Activated CD4-positive, alpha-beta memory T cell treated with anti-CD3 and anti-CD28 coated beads for 36 hours (primary cell): Measurements from ENCODE around the gene PDE10A. TPM values are rescaled to one million over a fixed set of nuclear protein-coding genes. Genes with fewer than 3 reads are reported as not detected.
"Not testable (repeated sequence)": the region's sequence is repeated elsewhere in the genome, so short reads cannot be mapped to it uniquely, and the experiment has no call there.

ENCODE experiments used
- CTCF ChIA-PET: fragments of 350-600 bp; sonication (Branson Sonifier 250); formaldehyde crosslinking; loops from one replicate; lab custom pipeline; 2021; ENCODE audit warnings: antibody characterized with exemption, inconsistent platforms; lab: Charles Lee
- POLR2A ChIA-PET: fragments of 350-600 bp; sonication (Branson Sonifier 250); formaldehyde crosslinking; loops from one replicate; lab custom pipeline; 2021; ENCODE audit warnings: antibody characterized with exemption; lab: Charles Lee
- DNase-seq: peaks from one replicate; pipeline ENCODE4 v3.0.0-alpha.2; 2020
- H3K27ac Mint-ChIP-seq: one replicate; pipeline ENCODE4 v1.8.0; 2021; ENCODE audit warnings: mixed read lengths
- H3K27me3 Mint-ChIP-seq: one replicate; pipeline ENCODE4 v1.8.0; 2021; ENCODE audit warnings: mixed read lengths
- H3K36me3 Mint-ChIP-seq: one replicate; pipeline ENCODE4 v1.8.0; 2021; ENCODE audit warnings: mixed read lengths
- H3K4me1 Mint-ChIP-seq: one replicate; pipeline ENCODE4 v1.8.0; 2021; ENCODE audit warnings: low read depth, mixed read lengths
- H3K4me3 Mint-ChIP-seq: one replicate; pipeline ENCODE4 v1.8.0; 2021; ENCODE audit warnings: mild to moderate bottlenecking, mixed read lengths
- H3K9me3 Mint-ChIP-seq: one replicate; pipeline ENCODE4 v1.8.0; 2021; ENCODE audit warnings: mixed read lengths
- intact Hi-C: fragments of 100-400 bp; cut with micrococcal nuclease; formaldehyde crosslinking; loops from one replicate; pipeline ENCODE4 v1.15.1; 2023
- total RNA-seq, 2 experiments: library from RNA; stranded (reverse); gene quantifications; one replicate each; pipeline ENCODE4 v1.2.3, GENCODE V29; 2021

The PDE10A gene
- total RNA-seq, 2 experiments from 2014 or later, result not detected

DNA sequence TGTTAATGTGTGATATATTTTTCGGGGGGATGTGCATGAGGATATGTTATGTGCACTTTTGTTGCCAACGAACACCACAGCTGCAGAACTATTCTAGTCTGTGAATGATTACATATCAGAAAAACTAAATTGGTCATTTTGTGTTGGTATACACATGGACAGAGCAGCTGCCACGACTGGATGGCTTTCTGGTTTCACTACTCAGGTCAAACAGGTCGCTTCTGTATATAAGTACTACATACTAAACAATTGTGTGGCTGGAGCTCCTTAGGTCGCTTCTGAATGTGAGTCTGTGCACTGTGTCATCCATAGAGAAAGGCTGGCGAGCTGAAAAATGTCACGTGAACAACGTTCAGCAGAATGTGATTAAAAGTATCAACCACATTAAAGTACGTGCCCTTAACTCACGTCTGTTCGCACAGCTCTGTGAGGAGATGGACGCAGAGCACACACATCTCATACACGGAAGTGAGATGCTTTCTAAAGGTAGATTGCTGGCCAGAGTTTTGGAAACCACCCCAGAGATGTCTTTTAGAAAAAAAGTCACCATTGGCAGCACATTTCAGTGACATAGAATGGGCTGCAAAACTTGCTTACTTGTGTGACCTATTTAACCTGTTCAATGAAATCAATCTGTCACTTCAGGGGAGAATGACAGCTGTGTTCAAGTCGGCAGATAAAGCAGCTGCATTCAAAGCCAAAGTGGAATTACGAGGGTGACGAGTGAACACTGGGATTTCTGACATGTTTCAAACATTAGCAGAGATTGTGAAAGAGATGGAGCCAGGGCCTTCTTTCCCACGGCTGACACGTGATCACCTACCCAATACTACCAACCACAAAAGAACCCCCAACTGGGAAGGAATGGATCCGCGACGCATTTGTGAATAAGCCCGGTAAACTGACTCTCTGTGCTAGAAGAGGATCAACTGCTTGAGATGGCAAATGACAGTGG, 176.6 kb downstream of the PDE10A start:
- Mint-ChIP-seq H3K27me3 (no peaks in the 10 kb centered on the region), H3K4me1 (no peaks in the 10 kb centered on the region), H3K36me3 (no peaks in the 10 kb centered on the region), H3K9me3 (peaks cover 2% of the 10 kb centered on the region), H3K4me3 (no peak overlapping the region), H3K27ac (no peak overlapping the region)
- intact Hi-C loops, result no loop called here
- ChIA-PET CTCF (no interaction called here), POLR2A (no interaction called here)
- DNase-seq, result no peak

DNA sequence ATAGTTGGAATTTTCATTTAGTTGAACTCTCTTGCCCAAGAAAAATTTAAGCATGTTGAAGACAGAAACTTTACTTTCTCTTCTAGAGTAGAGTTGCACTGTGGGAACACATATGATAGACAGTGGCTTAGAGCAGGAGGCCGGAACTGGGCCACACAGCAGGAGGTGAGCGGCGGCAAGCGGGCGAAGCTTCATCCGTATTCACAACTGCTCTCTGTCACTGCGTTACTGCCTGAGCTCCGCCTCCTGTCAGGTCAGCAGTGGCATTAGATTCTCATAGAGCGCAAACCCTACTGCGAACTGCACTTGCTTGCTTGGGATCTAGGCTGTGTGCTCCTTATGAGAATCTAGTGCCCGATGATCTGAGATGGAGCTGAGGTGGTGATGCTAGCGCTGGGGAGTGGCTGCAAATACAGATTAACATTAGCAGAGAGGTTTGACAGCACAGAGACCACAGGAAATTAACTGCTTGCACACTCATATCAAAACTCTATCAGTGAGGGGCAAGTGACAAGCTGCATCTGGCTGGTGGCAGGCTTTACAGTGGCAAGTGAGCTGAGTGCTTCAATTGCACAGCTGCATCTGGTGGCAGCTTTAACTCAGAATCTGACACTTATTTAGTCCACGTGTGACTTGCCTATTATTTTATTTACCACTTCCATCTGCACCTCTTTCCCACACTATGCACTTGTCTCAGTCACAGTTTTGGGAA, 178.7 kb downstream of the PDE10A start:
- H3K36me3 Mint-ChIP-seq, result no peaks in the 10 kb centered on the region
- H3K4me3 Mint-ChIP-seq, result no peak overlapping the region

DNA sequence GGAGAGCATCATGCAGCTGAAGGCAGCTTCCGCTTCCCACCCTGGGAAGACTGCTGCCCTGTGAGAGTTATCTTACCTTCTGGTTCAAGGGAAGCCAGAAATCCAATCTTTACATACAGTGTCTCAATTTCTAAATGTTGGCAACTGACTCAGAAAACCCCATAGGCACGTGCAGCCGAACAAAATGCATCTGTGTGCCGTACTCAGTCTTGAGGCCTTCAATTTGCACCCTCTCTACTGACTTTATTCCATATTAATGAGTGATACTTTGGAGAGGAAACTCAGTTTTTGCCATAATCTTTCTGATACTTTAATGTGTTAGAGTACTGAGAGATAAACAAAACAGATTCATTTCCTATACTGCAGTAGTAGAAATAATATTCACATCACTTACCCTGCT, 181.1 kb downstream of the PDE10A start:
- H3K36me3 Mint-ChIP-seq, result no peaks in the 10 kb centered on the region
- intact Hi-C loops, result no loop called here
- H3K27ac Mint-ChIP-seq, result no peak overlapping the region
- no peak overlapping the region for H3K4me3 Mint-ChIP-seq
- ChIA-PET CTCF (no interaction called here), POLR2A (no interaction called here)
- no peaks in the 10 kb centered on the region for H3K27me3 Mint-ChIP-seq
- H3K9me3 Mint-ChIP-seq, result no peaks in the 10 kb centered on the region
- DNase-seq, result no peak
- no peaks in the 10 kb centered on the region for H3K4me1 Mint-ChIP-seq

More for the DNA sequence above, 178.7 kb downstream of the PDE10A start:
- ChIA-PET CTCF (no interaction called here), POLR2A (no interaction called here)
- Mint-ChIP-seq H3K9me3 (peaks cover 2% of the 10 kb centered on the region), H3K27ac (no peak overlapping the region), H3K27me3 (no peaks in the 10 kb centered on the region), H3K4me1 (no peaks in the 10 kb centered on the region)
- no peak for DNase-seq
- intact Hi-C loops, result no loop called here

DNA sequence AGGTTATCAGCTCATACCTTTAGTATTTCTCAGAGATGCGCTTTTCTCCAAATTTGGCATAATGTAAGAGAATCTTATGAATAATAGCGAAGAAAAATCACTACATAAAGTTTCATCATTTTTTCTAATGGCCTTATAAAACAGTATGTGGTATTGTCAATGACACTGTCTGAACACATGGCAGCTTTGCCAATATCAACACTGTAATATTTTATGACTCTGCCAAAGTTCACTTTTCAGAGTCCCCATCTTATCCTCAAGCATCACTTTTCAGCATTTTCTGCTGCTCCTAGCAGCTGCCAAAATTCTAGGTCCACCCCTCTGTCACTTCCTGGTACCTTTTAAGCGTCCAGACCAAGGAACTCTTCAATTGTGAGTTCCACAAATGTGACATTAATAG, 182.1 kb downstream of the PDE10A start:
- H3K4me3 Mint-ChIP-seq, result no peak overlapping the region

DNA sequence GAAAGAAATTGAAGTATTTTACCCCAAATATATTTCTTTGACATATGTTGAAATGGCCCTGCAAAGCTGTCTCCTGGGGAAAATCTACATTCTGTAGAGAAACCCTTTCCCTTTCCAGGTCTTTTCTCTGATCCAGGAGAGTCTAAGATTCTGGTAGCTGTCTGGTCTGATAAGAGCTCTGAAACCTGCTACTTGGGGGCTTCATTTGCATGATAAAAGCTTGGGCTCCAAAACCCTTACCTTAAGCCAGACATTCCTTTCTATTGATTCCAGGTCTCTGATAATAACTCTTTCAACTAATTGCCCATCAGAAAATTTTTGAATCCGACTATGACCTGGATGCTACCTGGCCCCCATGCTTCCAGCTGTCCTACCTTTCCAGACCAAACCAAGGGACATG, 184.5 kb downstream of the PDE10A start:
- ChIA-PET POLR2A (no interaction called here), CTCF (no interaction called here)
- no peaks in the 10 kb centered on the region for H3K27me3 Mint-ChIP-seq
- H3K9me3 Mint-ChIP-seq, result no peaks in the 10 kb centered on the region
- H3K4me3 Mint-ChIP-seq, result no peak overlapping the region
- no peak for DNase-seq
- H3K4me1 Mint-ChIP-seq, result no peaks in the 10 kb centered on the region
- intact Hi-C loops, result no loop called here
- no peaks in the 10 kb centered on the region for H3K36me3 Mint-ChIP-seq
- no peak overlapping the region for H3K27ac Mint-ChIP-seq

More for the DNA sequence above, 182.1 kb downstream of the PDE10A start:
- intact Hi-C loops, result no loop called here
- Mint-ChIP-seq H3K27ac (no peak overlapping the region), H3K9me3 (no peaks in the 10 kb centered on the region), H3K36me3 (no peaks in the 10 kb centered on the region), H3K27me3 (no peaks in the 10 kb centered on the region), H3K4me1 (no peaks in the 10 kb centered on the region)
- ChIA-PET POLR2A (no interaction called here), CTCF (no interaction called here)
- DNase-seq, result no peak

DNA sequence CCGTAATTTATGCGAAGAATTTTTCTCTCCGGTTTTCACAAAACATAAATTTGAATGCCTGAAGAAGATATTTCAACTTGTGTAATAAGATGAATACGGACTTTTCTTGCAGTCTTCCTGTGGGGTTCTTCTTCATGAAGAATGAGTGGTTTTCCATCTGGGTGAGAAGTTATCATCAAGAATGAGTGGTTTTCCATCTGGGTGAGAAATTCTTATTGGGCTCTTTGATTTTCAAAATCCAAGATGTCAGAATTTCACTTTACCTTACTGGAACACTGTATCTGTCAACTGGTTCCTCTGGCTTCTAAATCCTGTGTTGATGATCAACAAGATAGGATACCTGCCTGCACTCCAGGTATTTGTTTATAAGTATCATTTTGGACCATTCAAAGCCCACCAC, 193.6 kb downstream of the PDE10A start:
- no peaks in the 10 kb centered on the region for H3K27me3 Mint-ChIP-seq
- ChIA-PET POLR2A (no interaction called here), CTCF (no interaction called here)
- H3K9me3 Mint-ChIP-seq, result peaks cover 4% of the 10 kb centered on the region
- no peaks in the 10 kb centered on the region for H3K36me3 Mint-ChIP-seq
- H3K4me3 Mint-ChIP-seq, result no peak overlapping the region
- DNase-seq, result no peak
- H3K4me1 Mint-ChIP-seq, result no peaks in the 10 kb centered on the region
- no peak overlapping the region for H3K27ac Mint-ChIP-seq
- intact Hi-C loops, result no loop called here

DNA sequence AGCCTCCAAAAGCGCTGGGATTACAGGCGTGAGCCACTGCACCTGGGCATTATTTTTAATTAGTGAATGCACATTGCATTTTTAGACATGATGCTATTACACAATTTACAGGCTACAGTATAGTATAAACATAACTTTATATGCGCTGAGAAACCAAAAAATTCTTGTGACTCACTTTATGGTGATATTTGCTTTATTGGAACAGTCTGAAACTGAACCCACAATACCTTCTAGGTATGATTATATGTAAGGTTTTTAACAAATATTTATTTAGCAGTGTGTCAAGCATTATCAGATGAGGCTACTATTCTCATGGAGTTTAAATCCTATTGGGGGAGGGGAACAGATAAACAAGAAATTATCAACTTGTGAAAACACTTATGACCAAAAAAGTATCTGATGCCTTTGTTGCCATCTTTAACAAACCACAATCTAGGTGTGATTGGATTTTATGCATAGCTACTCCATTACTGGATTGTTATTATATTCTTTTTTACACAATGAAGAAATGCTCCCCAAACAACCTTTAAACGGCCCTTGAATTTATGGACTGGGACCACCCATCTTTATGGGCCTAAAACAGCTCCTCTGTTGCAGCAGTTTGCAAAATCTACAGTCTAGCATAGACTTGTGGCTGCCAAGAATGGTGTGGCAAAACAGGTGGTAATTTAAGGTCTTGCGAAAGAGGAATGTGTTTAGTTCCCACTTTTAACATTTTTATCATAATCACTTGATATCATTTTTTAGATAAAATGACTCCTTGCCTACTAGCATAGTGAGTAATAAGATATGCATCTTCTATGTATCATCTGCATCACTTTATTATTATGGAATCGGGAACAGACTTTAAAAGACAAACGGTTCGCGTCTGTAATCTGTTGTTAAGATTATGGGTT, 194.5 kb downstream of the PDE10A start:
- no peaks in the 10 kb centered on the region for H3K36me3 Mint-ChIP-seq
- intact Hi-C loops, result no loop called here
- H3K4me3 Mint-ChIP-seq, result no peak overlapping the region
- DNase-seq, result no peak
- H3K9me3 Mint-ChIP-seq, result peaks cover 13% of the 10 kb centered on the region
- POLR2A ChIA-PET, result no interaction called here
- H3K27ac Mint-ChIP-seq, result no peak overlapping the region
- no peaks in the 10 kb centered on the region for H3K27me3 Mint-ChIP-seq
- no peaks in the 10 kb centered on the region for H3K4me1 Mint-ChIP-seq
- CTCF ChIA-PET, result no interaction called here

DNA sequence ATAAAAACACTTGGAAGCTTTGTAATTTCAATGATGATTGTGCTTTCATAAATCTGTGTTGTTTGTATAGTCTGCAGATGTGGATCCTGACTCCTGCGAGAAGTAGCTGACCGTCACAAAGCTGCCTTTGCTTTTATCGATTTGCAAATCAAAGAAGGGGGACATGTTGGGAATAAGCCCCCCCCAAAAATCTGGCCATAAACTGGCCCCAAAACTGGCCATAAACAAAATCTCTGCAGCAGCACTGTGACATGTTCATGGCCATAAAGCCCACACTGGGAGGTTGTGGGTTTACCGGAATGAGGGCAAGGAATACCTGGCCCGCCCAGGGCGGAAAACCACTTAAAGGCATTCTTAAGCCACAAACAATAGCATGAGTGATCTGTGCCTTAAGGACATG, 199.5 kb downstream of the PDE10A start:
- DNase-seq, H3K27me3 Mint-ChIP-seq, POLR2A ChIA-PET, H3K27ac Mint-ChIP-seq, H3K36me3 Mint-ChIP-seq, intact Hi-C loops, CTCF ChIA-PET, H3K4me1 Mint-ChIP-seq, H3K4me3 Mint-ChIP-seq: not testable (repeated sequence)
- H3K9me3 Mint-ChIP-seq, result peaks cover 34% of the 10 kb centered on the region

DNA sequence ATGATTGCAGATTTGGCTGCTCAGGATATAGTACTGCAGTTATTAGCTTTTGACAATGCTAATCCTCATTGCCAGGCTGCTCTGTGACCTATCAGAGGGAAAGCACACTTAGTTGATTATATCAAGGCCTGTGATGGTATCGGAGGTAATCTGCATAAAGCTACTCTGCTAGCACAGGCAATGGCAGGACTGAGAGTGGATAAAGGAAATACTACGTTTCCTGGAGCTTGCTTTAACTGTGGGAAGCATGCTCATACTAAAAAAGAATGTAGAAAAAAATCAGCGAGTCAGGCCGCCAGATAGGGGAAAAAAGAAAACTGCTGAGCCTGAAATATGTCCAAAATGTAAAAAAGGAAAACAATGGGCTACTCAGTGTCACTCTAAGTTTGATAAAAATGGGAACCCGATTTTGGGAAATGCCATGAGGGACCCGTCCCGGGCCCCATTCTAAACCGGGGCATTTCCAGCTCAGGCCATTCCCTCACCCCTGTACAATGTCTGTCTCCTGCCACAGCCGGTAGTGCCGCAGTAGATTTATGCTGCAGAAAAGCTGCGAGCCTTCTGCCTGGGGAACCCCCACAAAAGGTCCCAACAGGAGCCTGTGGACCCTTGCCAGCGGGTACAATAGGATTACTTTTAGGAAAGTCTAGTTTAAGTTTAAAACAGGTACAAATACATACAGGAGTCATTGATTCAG, 203.3 kb downstream of the PDE10A start:
- H3K4me1 Mint-ChIP-seq, H3K27ac Mint-ChIP-seq, CTCF ChIA-PET, H3K27me3 Mint-ChIP-seq, POLR2A ChIA-PET, DNase-seq, H3K36me3 Mint-ChIP-seq, H3K4me3 Mint-ChIP-seq, intact Hi-C loops: not testable (repeated sequence)
- H3K9me3 Mint-ChIP-seq, result peaks cover 33% of the 10 kb centered on the region

DNA sequence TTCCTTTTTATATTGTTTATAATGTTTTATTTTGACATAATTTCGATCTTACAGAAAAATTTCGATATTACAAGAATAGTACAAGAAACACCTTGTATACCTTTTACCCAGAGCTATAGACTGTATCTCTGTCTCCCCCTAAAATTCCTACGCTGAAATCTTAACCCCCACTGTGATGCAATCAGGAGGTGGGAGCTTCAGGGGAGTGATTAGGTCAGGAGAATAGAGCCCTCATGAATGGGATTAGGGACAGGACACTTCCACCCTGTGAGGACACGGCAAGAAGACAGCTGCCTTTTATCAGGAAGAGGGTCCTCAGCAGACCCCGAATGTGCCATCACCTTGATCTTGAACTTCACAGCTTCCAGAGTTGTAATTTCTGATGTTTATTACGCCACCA, 204.9 kb downstream of the PDE10A start:
- CTCF ChIA-PET, result interaction anchor here (1.1 kb wide), 1 partner anchor 18 kb away, joined by 4 read pairs; no protein-coding TSS in a partner anchor
- intact Hi-C loops, result no loop called here
- Mint-ChIP-seq H3K9me3 (peaks cover 18% of the 10 kb centered on the region), H3K36me3 (no peaks in the 10 kb centered on the region), H3K4me1 (no peaks in the 10 kb centered on the region), H3K27me3 (no peaks in the 10 kb centered on the region), H3K4me3 (no peak overlapping the region), H3K27ac (no peak overlapping the region)
- DNase-seq, result no peak
- POLR2A ChIA-PET, result no interaction called here

DNA sequence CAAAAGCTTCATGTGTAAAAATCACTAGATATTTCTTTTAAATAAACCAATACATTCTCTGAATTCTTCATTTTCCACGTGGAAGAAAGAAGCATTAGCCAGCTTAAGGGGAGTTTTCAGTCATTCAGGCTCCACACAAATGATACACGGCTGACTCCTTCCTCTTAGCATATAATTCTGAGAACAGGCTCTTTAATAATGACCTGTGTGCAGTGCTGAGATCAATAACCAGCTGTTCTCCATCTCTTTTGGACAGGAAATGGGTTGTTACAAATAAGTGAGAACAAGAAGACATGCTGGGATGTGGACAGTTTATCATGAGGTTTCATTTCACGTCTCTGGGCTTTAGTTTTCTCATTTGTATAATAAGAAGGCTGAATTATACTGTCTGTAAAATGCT, 206.8 kb downstream of the PDE10A start:
- peaks cover under 1% of the 10 kb centered on the region for H3K9me3 Mint-ChIP-seq
- ChIA-PET CTCF (no interaction called here), POLR2A (no interaction called here)
- H3K4me3 Mint-ChIP-seq, result no peak overlapping the region
- intact Hi-C loops, result no loop called here
- no peaks in the 10 kb centered on the region for H3K27me3 Mint-ChIP-seq
- no peak for DNase-seq
- no peaks in the 10 kb centered on the region for H3K4me1 Mint-ChIP-seq
- H3K36me3 Mint-ChIP-seq, result no peaks in the 10 kb centered on the region
- H3K27ac Mint-ChIP-seq, result no peak overlapping the region
